Embryonic facial prominence (tissue), 1 donor: ENCODE measurements around the gene SRI.
A peak's percentile ranks its signal among the peaks of the same experiment; 100 is the strongest.

Experiments
- DNase-seq: peaks from one replicate; pipeline ENCODE4 v3.0.0-alpha.2; 2016; ENCODE audit errors: extremely low spot score

SRI gene

DNA sequence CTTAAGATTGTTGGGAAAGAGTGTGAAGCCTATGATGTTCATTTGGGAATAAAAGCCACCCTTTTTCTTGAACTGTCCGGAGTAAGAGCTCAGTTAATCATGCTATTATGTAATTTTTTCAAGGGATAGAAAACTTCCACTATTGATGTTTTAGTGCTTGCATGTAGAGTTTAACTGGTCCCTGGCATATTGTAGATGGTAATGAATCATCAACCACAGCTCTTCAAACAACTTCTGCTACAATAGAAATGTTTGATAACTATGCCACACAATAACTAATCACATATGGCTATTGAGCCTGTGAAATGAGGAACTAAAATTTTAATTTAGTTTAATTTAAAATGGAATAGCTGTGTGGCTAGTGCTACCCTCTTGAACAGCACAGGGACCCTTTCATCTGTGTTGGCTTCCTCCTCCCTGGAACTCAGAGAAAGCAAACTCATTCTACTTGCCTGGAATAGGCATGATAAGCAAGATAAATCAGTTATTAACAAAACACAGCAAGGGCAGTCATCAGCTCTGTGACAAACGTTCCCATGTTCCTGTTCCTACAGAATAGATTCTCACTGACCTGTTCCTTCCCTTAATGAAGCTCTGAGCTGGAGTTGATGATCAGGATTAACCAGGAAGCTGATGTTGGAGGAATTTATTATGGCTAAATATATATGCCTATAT lies 4.9 kb upstream of the SRI start:
- DNase-seq, result no peak

DNA sequence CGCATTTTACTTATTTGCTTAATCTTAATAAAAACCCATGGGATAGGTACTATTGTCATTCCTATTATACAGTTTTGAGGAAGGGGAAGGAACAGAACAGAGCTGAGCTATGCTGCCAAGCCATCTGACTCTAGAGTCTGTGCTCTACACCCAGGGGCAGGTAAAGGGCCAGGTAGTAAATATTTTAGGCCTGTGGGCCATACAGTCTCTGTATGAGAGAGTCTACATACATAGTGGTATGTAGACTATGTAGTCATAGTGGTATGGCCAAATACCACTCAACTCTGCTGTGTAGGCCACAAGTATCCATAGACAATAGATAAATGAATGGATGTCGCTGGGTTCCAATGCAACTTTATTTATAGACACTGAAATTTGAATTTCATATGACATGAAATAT lies 3.4 kb upstream of the SRI start:
- no peak for DNase-seq

DNA sequence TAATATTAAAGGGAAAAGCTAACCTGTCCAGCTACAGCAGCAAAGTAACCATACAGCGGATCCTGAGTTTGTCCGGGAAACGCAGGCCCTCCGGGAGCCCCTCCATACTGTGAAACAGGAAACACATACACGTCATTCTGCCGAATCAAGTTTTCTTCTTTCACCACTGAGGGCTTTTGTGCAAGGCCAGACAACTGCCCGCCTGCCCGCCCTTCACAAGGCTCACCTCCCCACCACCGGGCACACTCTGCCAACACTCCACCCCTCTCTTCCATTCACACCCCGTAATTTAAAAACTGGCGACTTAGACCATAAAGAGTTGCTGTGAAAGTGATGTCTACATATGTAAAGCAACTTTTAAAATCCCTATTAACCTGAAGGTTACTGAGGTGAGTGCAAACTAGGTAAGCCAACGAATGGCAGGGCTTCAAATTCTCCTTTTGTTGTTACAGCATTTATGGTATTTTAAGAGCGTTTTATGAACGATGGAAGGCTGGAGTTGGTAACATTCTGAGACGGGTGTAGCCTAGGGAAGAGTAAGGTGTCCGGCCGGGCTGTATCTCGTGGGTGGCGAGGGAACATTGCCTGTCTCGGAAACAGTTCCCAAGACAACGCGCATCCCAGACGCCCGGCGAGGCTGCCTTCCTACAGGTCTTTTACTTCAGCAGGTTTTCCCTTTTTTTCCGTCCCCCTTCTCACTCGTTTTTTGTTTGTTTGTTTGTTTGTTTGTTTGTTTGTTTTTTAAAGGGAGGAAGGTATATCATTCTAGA lies 817 bp downstream of the SRI start:
- DNase-seq, result peak; percentile 37

DNA sequence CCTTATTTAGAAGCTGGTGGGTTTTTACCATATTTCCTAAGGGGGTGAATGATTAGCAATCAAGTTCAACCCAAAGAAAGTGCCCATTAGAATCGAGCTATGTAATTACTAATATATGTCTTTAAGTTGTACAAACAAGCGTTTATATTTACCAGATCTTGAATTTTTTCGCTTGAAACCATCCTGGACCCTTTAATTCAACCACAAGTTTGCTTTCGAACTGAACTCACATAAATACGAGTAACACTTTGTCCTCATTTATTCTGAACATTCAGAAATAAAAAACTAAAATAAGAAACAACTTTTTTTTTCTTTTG lies 1.5 kb downstream of the SRI start:
- DNase-seq, result no peak

- no peak for DNase-seq
Measured at GRCh38 chr7:88217675-88218428, 2.0 kb downstream of the SRI start.

GRCh38 chr7:88216276-88216675 lies 3.6 kb downstream of the SRI start:
- DNase-seq, result no peak

DNA sequence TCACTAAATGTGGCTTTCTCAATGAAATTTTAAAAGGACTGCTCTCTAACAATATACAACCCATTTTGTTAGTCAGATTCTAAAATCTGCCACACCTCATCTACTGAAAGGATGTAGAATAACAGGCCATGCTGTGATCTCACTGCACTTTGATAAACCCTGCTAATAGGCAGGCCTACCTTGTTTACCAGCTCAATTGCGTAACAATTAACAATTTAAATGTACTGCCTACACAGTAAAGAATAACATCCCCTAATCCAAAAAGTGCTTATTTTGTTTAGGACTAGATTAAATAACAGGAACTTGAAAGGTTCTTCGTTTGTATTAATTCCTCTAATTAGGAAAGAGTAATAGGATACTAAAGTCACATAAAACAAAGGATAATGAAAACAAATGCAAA lies 4.5 kb downstream of the SRI start:
- DNase-seq, result no peak

- no peak for DNase-seq
Measured at GRCh38 chr7:88214456-88214855, 5.4 kb downstream of the SRI start.

DNA sequence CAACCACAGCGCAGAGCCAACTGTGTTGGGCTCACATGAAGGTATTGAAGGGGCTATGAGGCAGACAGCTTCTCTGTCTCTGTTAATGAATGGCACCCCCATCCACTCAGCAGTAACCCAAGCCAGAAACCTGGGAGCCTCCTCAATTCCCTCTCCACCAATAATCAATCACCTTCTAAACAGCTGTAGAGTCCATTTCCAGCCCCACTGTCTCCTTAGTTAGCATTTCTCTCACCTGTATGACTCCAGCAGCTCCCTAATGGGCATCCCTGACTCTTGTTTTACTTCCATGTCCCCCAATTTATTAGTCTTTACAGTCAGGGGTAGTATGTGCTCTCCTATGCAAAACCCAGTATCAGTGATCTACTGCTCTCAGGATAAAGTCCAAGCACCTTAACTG lies 6.9 kb downstream of the SRI start:
- no peak for DNase-seq

DNA sequence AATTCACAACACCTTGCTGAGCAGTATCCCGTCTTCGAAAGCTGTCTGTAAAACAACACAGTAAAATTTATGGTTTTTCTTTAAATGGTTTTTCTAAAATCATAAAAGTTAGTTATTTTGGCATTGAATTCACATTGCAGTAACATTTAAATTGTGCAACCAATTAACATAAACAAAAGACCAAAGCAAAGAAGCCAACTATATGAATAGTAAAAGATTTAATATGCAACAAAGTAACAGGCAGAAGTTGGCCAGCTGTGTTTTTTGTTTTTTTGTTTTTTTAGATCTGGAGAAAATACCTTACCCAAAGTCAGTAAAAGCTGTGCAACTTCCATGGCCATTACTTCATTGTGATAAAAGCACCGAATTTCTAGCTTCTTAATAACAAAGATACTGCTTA lies 11.3 kb downstream of the SRI start:
- DNase-seq, result no peak

- DNase-seq, result no peak
Measured at GRCh38 chr7:88206254-88206653, 13.6 kb downstream of the SRI start.

GRCh38 chr7:88205179-88205578 lies 14.7 kb downstream of the SRI start:
- DNase-seq, result no peak

DNA sequence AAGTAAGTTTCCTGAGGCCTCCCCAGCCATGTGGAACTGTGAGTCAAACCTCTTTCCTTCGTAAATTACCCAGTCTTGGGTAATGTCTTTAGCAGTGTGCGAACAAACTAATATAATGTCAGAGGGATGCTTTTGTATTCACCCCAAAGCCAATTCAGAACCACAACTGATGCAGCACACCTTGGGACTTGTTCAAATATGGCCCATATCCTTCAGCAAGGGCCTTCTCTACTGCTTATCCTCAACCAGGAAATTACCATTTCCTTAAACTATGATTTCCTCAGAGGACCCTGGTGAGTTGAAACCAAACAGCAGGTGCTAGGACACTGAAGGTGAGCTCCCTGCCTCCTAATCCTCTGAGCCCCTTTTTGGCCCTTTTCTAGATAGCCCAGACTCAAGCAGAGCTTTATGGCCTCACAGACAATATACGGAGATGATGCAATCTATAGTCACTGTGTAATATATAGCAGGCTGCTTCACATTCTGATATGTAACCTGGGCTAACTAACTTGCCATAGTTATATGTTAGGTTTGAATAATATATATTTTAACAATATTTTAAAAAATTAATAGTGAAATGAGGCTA lies 15.2 kb downstream of the SRI start:
- no peak for DNase-seq

- DNase-seq, result no peak
Measured at GRCh38 chr7:88203401-88203800, 16.4 kb downstream of the SRI start.

DNA sequence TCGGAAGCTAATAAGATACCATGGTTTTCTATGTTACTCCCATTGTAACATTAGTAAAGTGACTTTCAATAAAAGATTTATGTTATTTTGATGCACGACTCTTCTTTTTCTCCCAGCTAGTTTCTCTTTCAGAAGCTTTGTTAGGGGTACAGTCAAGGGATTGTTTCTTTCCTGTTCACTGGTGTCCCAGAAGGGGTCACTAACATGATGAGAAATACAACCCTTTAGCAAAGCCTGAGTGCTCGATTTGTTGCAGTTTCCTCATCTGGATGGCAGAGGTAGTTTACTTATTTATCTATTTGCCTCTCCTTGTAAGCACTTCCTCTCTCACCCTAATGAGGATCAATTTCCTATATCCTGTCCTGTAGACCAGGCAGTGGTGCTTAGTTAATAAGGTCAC lies 17.0 kb downstream of the SRI start:
- no peak for DNase-seq

- DNase-seq, result no peak
Measured at GRCh38 chr7:88202278-88202677, 17.6 kb downstream of the SRI start.

DNA sequence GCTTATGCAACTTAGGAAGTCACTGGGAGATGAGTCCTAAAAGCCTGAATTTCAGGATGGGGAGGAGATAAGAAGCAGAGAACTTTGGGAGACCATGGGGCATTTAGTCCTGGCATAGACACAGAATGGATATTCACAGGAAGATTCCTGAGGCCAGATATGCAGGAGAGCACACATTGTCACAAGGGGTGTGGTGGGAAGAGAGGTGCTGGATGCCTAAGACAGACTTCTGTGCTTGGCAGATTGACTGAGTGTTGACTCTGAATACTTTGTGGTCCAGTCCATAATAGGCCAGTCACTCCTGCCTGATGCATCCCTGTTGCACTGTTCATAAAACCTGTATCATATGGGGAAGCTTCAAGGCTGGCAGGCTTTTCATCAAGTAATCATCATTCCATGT lies 18.5 kb downstream of the SRI start:
- DNase-seq, result no peak

- DNase-seq, result no peak
Measured at GRCh38 chr7:88200789-88201188, 19.0 kb downstream of the SRI start.

- DNase-seq, result no peak
Measured at GRCh38 chr7:88200261-88200660, 19.6 kb downstream of the SRI start.

DNA sequence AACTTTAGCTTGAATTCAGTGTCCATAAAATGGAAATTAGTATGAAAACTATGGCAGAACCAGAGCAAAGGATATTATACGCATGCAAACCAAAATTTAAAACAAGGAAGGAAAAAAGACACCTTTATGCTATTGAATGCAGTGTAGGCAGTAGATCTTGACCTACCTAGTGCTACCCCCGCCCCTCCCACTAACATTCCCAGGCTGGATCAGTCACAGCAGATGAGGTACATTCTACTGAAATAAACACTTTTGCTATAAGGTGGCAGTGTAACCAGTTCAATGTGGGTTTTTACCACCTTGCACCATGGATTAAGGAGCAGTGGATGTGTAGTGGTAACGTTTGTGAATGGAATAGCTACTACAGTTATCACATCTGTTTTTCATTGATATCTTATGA lies 27.9 kb downstream of the SRI start:
- no peak for DNase-seq

DNA sequence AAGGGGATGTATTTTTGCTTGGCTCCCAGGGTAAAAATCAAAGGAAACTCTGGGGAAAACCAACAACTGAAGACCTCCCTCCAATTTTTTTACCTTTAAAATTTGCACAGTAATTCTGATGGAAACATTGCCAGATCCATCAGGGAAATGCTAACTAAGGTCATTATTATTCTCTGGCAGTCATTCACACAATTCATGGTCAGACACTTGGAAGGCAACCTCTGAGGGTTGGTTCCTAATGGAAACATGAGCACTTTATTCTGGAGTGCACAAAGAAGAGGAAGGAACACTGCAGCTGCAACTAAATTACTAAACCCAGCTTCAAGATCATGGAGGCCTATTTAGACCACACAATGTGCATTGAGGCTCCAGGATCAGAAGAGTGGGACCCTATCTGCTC lies 34.2 kb downstream of the SRI start:
- DNase-seq, result no peak

DNA sequence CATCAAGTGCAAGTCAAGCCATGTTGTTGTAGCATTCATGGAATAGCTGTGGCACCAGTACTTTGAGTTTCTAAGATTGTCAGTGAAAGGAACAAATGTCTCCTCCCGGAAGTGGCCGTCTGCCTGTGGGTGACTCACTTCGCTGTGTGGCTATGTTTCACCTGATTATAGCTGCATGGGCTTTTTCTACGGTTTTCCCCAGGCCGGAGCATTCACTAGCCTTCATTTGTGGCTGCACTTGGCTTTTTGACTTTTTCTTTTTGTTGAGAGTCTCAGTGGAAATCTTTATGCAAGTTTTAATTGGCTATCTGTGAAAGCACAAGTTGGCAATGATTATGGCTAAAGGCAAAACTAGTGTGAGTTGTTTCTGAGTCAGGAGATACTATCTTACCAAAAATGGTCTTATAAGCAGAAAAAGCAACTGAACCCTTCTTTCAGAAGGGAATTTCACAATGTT lies 35.0 kb downstream of the SRI start:
- no peak for DNase-seq

- no peak for DNase-seq
Measured at GRCh38 chr7:88183051-88183450, 36.8 kb downstream of the SRI start.
